Bronchial epithelial cell (primary cell): ENCODE data around the gene VSIG10. TPM values are rescaled to one million over a fixed set of nuclear protein-coding genes. Genes with fewer than 3 reads are reported as not detected.

Source experiments
- DNase-seq: peaks from one replicate; pipeline ENCODE4 v3.0.0-alpha.2; 2010; ENCODE audit warnings: low read depth
- FAIRE-seq: peaks from 2 replicates; lab custom pipeline; 2011; peaks lifted over from hg19 to GRCh38; lab: Jason Lieb, UNC
- H3K27me3 ChIP-seq: 2 replicates; pipeline ENCODE4 v1.5.1; 2011; ENCODE audit warnings: low read length; ENCODE audit not compliant: control insufficient read depth, insufficient read depth
- H3K36me3 ChIP-seq: 2 replicates; pipeline ENCODE4 v1.5.1; 2011; ENCODE audit warnings: low read length; ENCODE audit not compliant: control insufficient read depth, insufficient read depth
- H3K4me3 ChIP-seq: 2 replicates; pipeline ENCODE4 v1.5.1; 2011; ENCODE audit warnings: mild to moderate bottlenecking, low read depth, low read length, control low read depth
- CTCF ChIP-seq: IDR thresholded peaks from 2 replicates; pipeline ENCODE4 v1.5.1; 2011; ENCODE audit warnings: mild to moderate bottlenecking, moderate library complexity, low read length, control low read depth, inconsistent platforms; ENCODE audit not compliant: insufficient read depth, severe bottlenecking
- total RNA-seq: library from RNA; depleted of rRNA; stranded (reverse); fragments of >200 nt; gene quantifications from 2 replicates; pipeline ENCODE4 v1.2.1, GENCODE V29; 2014

The VSIG10 gene
- total RNA-seq, result 20.0 and 23.0 TPM in 2 replicates

DNA sequence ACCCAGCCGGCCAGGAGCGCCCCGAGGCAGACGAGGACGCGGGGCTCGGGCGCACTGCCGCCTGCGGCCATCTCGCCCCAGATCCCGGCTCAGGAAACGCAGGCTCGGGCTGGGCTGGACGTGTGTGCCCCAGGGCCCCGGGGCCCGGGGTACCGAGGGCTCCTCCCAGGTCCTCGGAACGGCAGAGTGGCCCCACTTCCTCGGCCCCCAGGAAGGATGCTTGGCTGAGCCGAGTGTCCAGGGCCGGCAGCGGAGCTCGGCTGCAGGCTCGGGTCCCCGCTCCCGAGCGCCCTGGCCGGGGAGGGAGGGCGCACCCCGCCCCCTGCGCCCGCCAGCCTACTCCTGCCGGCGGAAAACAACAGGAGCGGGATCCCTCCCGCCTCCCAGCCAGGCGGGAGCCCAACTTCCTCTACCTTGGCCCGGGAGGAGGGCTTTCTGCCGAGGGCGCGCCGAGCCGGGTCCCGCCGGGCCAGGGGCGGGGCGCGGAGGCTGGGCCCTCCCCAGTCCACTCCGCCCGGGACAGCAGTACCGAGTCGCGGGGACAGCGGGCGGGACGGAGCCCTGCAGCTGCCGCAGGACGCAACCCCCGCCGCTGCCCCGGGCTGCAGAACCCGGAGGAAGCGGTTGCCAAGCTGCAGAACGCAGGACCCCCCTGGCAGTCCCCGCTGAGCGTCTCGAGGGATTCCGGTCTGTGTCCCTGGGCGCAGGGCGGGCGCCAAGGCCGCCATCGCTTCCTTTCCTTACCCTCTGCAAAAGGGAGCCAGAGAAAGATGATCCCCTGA, at the start of gene VSIG10:
TSS of gene VSIG10 (minus strand) at position 411 of the 782 bp plus-strand sequence. CDS start at position 71, 340 bp downstream.
- no peak for FAIRE-seq
- H3K27me3 ChIP-seq, result no peaks in the 10 kb centered on the region

DNA sequence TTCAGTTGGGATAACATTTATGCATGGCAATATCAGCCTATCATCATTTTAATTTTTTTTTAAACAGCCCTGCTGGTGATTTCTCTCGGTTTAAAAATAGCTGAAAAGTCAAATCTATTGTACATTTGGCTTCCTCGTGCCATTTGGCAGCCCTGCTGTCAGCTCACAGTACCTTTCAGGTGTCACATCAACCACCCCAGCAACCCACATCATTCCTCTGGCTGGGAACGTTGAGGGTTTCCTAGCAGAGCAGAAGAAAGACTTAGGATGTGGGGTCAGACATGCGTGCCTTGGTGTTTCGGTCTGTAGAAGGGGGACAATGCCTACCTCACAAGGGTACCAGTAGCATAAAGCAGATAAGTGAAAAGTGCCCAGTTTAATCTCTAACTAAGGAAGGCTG, 47.9 kb upstream of the VSIG10 start:
- Histone ChIP-seq H3K36me3 (peaks cover 2% of the 10 kb centered on the region), H3K4me3 (no peak overlapping the region), H3K27me3 (no peaks in the 10 kb centered on the region)
- FAIRE-seq (no peak), DNase-seq (no peak)
- no peak for TF ChIP-seq CTCF

More for the DNA sequence above, at the start of gene VSIG10:
- peak within 1 kb of the TSS; percentile 64 for H3K4me3 ChIP-seq
- H3K36me3 ChIP-seq, result no peaks in the 10 kb centered on the region
- no peak for TF ChIP-seq CTCF
- DNase-seq, result no peak

DNA sequence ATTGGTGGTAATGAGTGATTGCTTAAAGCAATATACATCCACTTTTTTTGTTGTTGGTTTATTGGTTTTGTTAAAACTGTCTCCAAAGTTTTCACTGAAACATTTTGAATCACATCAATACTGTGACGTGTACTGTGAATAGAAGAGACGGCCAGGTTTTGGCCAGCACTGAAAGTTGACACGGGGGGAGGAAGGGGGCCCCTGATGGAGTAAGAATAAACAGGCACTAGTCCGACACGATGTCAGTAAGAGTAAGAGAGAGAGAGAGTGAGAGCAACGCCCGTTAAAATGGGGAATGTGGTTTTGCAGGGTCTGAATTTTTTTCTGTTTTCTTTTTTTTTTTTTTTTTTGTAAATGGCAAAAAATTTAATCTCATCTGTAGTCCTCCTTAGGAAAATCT, 46.8 kb upstream of the VSIG10 start:
- FAIRE-seq, result no peak
- H3K36me3 ChIP-seq, result peaks cover 2% of the 10 kb centered on the region
- no peak overlapping the region for H3K4me3 ChIP-seq
- TF ChIP-seq CTCF, result no peak
- DNase-seq, result no peak
- no peaks in the 10 kb centered on the region for H3K27me3 ChIP-seq

- no peak for FAIRE-seq
- no peak overlapping the region for H3K4me3 ChIP-seq
- H3K27me3 ChIP-seq, result no peaks in the 10 kb centered on the region
- no peak for DNase-seq
- H3K36me3 ChIP-seq, result peaks cover 2% of the 10 kb centered on the region
- TF ChIP-seq CTCF, result no peak
These were observed 44.5 kb upstream of the VSIG10 start for GRCh38 chr12:118148287-118148686.

GRCh38 chr12:118145798-118146156, 42.0 kb upstream of the VSIG10 start:
- DNase-seq (no peak), FAIRE-seq (no peak)
- no peak for TF ChIP-seq CTCF
- H3K27me3 ChIP-seq, result no peaks in the 10 kb centered on the region
- H3K36me3 ChIP-seq, result peaks cover 4% of the 10 kb centered on the region
- no peak overlapping the region for H3K4me3 ChIP-seq
